ENCODE results near the gene CCDC61. TPM values are rescaled to one million over a fixed set of nuclear protein-coding genes. Genes with fewer than 3 reads are reported as not detected.

Gene CCDC61
- total RNA-seq, 1 donor from 2014 or later: 13.7 TPM

DNA sequence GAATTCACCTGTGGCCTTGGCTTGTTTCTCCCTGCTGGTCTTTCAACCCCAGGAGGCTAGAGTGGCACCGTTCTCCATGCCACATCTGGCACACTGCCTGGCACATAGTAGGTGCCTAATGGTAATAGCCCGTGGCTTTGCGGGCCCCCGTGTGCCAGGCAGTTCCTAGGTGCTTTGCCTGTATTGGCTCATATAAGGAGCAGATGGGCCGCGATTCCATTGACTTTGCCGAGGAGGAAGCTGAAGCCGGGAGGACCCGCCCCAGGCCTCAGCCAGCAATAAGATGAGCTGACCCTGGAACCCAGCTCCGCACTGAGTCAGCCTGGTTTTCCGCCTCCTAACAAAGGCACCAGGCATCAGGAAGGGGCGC is 26.8 kb downstream of the CCDC61 start:
- intact Hi-C loops (cut with DNase I): no loop called here

GRCh38 chr19:46022431-46023310 is 27.4 kb downstream of the CCDC61 start, which contains the start of gene PGLYRP1:
Gene PGLYRP1, minus strand, starts transcription at chr19:46023053. Its CDS starts 32 bp downstream, at chr19:46023021.
- TF ChIP-seq, protein P1, sequence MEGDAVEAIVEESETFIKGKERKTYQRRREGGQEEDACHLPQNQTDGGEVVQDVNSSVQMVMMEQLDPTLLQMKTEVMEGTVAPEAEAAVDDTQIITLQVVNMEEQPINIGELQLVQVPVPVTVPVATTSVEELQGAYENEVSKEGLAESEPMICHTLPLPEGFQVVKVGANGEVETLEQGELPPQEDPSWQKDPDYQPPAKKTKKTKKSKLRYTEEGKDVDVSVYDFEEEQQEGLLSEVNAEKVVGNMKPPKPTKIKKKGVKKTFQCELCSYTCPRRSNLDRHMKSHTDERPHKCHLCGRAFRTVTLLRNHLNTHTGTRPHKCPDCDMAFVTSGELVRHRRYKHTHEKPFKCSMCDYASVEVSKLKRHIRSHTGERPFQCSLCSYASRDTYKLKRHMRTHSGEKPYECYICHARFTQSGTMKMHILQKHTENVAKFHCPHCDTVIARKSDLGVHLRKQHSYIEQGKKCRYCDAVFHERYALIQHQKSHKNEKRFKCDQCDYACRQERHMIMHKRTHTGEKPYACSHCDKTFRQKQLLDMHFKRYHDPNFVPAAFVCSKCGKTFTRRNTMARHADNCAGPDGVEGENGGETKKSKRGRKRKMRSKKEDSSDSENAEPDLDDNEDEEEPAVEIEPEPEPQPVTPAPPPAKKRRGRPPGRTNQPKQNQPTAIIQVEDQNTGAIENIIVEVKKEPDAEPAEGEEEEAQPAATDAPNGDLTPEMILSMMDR (IDR thresholded peaks at IDR 0.05): no peak
- H3K27me3 ChIP-seq: peaks cover 7% of the 10 kb centered on the region

More for the DNA sequence above, 26.8 kb downstream of the CCDC61 start:
- peaks cover 0 to under 1% of the 10 kb centered on the region in 2 donors for H3K4me1 ChIP-seq
- H3K36me3 ChIP-seq: no peaks in the 10 kb centered on the region
- no peak overlapping the region for H3K4me3 ChIP-seq
- H3K9me3 ChIP-seq: no peaks in the 10 kb centered on the region
- peaks cover 7% of the 10 kb centered on the region for H3K27me3 ChIP-seq
- no peak overlapping the region for H3K27ac ChIP-seq
- DNase-seq (ENCODE audit: low spot score in 2 of 2): no peak
- TF ChIP-seq, protein P1 (IDR thresholded peaks at IDR 0.05): no peak

DNA sequence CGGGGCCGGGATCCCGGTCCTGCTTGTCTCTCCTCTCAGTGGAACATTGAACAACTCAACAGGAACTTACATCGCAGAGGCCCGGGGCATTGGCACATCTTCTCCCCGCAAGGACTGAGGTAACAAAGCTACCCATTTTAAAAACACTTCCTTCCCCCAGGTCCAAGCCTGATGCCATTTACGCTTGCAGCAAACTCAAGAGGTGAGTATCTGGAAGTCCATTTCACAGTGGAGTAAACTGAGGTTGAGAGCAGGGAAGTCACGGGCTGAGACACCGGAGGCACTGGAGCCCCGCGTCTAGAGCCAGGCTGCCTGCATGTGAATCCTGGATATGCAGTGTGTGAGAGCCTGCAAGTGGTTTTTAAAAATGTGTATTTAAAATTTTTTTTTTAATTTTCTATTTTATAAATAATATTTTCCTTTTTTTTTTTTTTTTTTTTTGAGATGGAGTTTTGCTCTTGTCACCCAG is 28.1 kb downstream of the CCDC61 start:
- Histone ChIP-seq H3K27ac (no peak overlapping the region), H3K27me3 (peaks cover 7% of the 10 kb centered on the region), H3K36me3 (no peaks in the 10 kb centered on the region), H3K4me1 (no peaks in the 10 kb centered on the region), H3K4me3 (no peak overlapping the region), H3K9me3 (no peaks in the 10 kb centered on the region)
- no peak for DNase-seq (ENCODE audit: low spot score in 2 of 2)
- intact Hi-C loops (cut with DNase I): no loop called here
- TF ChIP-seq, protein P1 (IDR thresholded peaks at IDR 0.05): no peak

More at GRCh38 chr19:46022431-46023310, 27.4 kb downstream of the CCDC61 start, which contains the start of gene PGLYRP1:
- H3K36me3 ChIP-seq: no peaks in the 10 kb centered on the region
- no peaks in the 10 kb centered on the region for H3K9me3 ChIP-seq
- intact Hi-C loops (cut with DNase I): no loop called here
- H3K4me1 ChIP-seq: no peaks in the 10 kb centered on the region
- peak in 1 of 2 donors; percentile 59 for DNase-seq (ENCODE audit: low spot score in 2 of 2)
- no peak within 1 kb of the TSS for H3K4me3 ChIP-seq
- no peak within 1 kb of the TSS for H3K27ac ChIP-seq

DNA sequence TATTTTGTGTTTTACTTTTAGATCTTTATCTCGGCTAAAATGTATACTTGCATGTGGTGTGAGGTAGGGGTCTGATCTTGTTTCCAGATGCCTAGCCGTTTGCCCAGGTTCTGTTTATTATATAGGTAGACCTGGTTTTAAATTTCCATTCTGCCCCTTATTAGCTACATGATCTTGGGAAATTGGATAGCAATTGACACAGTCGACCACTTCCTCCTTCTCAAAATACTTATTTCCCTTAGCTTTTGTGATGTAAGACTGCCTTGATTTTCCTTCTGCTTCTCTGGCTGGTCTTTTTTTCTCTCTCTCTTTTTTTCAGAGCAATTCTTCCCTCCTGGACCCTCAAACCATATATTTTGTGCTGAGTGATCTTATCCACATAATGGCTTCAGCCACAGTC is 30.6 kb downstream of the CCDC61 start:
- H3K27me3 ChIP-seq: peaks cover 7% of the 10 kb centered on the region
- H3K4me3 ChIP-seq: no peak overlapping the region
- H3K9me3 ChIP-seq: no peaks in the 10 kb centered on the region
- H3K4me1 ChIP-seq: no peaks in the 10 kb centered on the region
- intact Hi-C loops (cut with DNase I): no loop called here
- no peak for DNase-seq (ENCODE audit: low spot score in 2 of 2)
- no peaks in the 10 kb centered on the region for H3K36me3 ChIP-seq
- TF ChIP-seq, protein P1 (IDR thresholded peaks at IDR 0.05): no peak
- no peak overlapping the region for H3K27ac ChIP-seq

DNA sequence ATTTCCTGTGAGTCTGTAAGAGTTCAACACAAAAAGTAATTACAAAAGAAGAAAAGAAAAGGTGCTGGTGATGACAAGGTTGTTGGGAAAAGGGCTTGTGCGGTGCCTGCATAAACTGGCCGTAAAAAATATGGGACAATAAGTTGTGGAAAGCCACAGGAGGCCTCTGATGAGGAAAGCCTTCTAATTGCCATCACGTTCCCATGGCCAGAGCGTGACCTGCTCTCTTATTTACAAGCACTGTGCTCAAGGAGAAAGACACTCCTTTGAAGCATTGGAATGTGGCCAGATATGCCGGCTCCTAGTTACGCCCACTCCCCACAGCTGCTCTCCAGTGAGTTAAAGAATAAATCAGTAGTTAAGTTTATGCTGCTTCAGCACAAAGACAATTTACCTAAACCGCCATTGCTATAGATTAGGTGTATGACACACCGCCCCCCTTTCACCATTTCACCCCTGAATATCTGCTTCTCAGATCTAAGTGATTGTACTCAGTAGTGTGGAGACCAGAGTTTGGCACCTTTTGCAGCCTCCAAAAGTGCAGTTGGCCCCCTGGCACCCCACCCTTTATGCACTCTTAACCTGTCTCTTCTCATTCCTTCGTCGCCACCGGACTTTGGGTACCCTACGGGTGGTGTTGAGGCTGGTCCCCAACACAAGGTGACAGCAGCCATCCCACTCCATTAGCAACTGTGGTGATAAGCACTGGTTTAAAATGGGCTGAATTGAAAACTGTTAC is 35.7 kb downstream of the CCDC61 start:
- no peaks in the 10 kb centered on the region for H3K27me3 ChIP-seq
- no peaks in the 10 kb centered on the region for H3K4me1 ChIP-seq
- no peak for DNase-seq (ENCODE audit: low spot score in 2 of 2)
- TF ChIP-seq, protein P1 (IDR thresholded peaks at IDR 0.05): no peak
- no peak overlapping the region for H3K27ac ChIP-seq
- no peak overlapping the region for H3K4me3 ChIP-seq
- no peaks in the 10 kb centered on the region for H3K9me3 ChIP-seq
- H3K36me3 ChIP-seq: no peaks in the 10 kb centered on the region
- intact Hi-C loops (cut with DNase I): no loop called here

Measured in ascending aorta (tissue), 2 donors.